NT2/D1 (cell line): ENCODE data around the gene LAPTM5.

Experiments used
- SUZ12 ChIP-seq: IDR thresholded peaks from 2 replicates; pipeline ENCODE4 v1.6.1; 2011; ENCODE audit not compliant: insufficient read length, insufficient read depth; ENCODE audit errors: extremely low read depth
- YY1 ChIP-seq: IDR thresholded peaks from 2 replicates; pipeline ENCODE4 v1.6.1; 2011; ENCODE audit not compliant: insufficient read length, insufficient read depth
- ZNF274 ChIP-seq: IDR thresholded peaks from 2 replicates; pipeline ENCODE4 v1.6.1; 2011; ENCODE audit warnings: mild to moderate bottlenecking, low read depth, low read length

GRCh38 chr1:30749691-30750583, 7.6 kb downstream of the LAPTM5 start:
- TF ChIP-seq YY1 (no peak), SUZ12 (no peak), ZNF274 (no peak)
